ENCODE measurements around the gene NT5DC3. TPM values are rescaled to one million over a fixed set of nuclear protein-coding genes. Genes with fewer than 3 reads are reported as not detected.
A peak's percentile ranks its signal among the peaks of the same experiment; 100 is the strongest.

NT5DC3 gene
- polyA plus RNA-seq, 2 of the 4 experiments (the other 2 are of a cell fraction): 5.2 to 5.6 TPM

DNA sequence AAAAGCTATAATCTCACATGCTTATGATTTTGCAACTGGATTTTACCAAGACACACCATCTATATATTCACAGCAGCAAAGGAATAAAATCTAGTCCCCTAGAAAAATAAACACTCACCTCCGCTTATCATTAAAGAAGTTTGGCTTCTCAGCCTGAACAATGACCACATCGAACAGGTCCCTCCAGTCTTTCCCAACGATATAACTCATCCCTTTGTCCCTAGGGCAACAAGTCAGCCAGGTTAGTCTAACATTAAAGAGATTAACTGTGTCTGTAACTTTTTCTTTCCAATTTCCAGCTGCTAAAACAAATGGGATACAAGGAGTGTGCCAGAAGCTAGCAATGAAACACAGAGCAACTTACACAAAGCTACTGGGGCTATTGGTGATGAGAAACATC, 48.0 kb downstream of the NT5DC3 start:
- TF ChIP-seq KDM1A (IDR thresholded peaks at IDR 0.05; ENCODE audit: low read depth): no peak
- TF ChIP-seq CBX2 (IDR thresholded peaks at IDR 0.05; ENCODE audit: borderline replicate concordance, low read depth): no peak
- TF ChIP-seq SREBF2 (IDR thresholded peaks at IDR 0.05): no peak
- no peak for TF ChIP-seq BHLHE40 (IDR thresholded peaks at IDR 0.05; ENCODE audit: low read depth, low read length)
- TF ChIP-seq, protein P1, sequence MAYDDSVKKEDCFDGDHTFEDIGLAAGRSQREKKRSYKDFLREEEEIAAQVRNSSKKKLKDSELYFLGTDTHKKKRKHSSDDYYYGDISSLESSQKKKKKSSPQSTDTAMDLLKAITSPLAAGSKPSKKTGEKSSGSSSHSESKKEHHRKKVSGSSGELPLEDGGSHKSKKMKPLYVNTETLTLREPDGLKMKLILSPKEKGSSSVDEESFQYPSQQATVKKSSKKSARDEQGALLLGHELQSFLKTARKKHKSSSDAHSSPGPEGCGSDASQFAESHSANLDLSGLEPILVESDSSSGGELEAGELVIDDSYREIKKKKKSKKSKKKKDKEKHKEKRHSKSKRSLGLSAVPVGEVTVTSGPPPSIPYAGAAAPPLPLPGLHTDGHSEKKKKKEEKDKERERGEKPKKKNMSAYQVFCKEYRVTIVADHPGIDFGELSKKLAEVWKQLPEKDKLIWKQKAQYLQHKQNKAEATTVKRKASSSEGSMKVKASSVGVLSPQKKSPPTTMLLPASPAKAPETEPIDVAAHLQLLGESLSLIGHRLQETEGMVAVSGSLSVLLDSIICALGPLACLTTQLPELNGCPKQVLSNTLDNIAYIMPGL (CRISPR knock-in tag; IDR thresholded peaks at IDR 0.05; ENCODE audit: borderline replicate concordance): no peak
- TF ChIP-seq SMC3 (IDR thresholded peaks at IDR 0.05): no peak
- H3K9me3 ChIP-seq: no peaks in the 10 kb centered on the region
- FAIRE-seq (no peak), ATAC-seq (no peak), DNase-seq (ENCODE audit: low read depth in 1 of 2, low spot score in 1 of 2) (no peak)
- H3K27ac ChIP-seq: no peak overlapping the region
- no peak overlapping the region for H3K4me2 ChIP-seq
- ChIA-PET POLR2A (no interaction called here), CTCF (interaction anchor here (1.4 kb wide), 1 partner anchor 23 kb away, joined by 3 read pairs; no protein-coding TSS in a partner anchor)
- WGBS (ENCODE audit: missing lambda C conversion rate): 55% methylated on average over 3 of the region's 3 CpGs
- peaks cover under 1% of the 10 kb centered on the region; the same call in 1 of the 3 replicates for H3K4me1 ChIP-seq
- no peak overlapping the region for H3K4me3 ChIP-seq

DNA sequence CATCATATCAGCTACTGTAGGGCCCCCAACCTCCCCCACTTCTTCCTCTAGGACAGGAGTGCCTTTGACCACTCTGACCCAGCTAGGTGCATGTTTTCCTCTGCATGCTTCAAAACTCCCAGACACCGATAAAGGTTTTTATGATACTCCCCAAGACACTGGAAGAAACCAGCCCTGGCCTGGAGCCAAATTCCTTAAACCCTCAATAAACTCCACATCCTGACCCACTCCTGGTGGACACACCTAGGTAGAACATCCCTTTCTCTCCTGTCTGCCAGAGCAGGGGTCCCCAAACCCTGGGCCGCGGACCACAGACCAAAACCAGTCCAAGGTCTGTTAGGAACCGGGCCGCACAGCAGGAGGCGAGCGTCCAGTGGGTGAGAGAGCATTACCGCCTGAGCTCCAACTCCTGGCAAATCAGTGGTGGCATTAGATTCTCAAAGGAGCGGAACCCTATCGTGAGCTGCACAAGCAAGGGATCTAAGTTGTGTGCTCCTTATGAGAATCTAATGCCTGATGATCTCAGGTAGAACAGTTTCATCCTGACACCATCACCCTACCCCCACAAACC, 49.6 kb downstream of the NT5DC3 start:
- CTCF ChIA-PET: interaction anchor here (1.1 to 1.4 kb wide), 4 partner anchors 21 to 52 kb away, joined by 3 to 4 read pairs (median 3); no protein-coding TSS in a partner anchor
- no peaks in the 10 kb centered on the region for H3K4me1 ChIP-seq
- POLR2A ChIA-PET: no interaction called here
- no peak overlapping the region for H3K27ac ChIP-seq
- WGBS (ENCODE audit: missing lambda C conversion rate): 75% methylated on average over 10 of the region's 10 CpGs
- no peak overlapping the region for H3K4me2 ChIP-seq
- H3K4me3 ChIP-seq: no peak overlapping the region
- no peaks in the 10 kb centered on the region for H3K9me3 ChIP-seq
- no peak for DNase-seq (ENCODE audit: low read depth in 1 of 2, low spot score in 1 of 2)
- ATAC-seq: peak in 1 of 2 experiments; percentile 32; a peak in 2 of 6 replicates
- no peak for FAIRE-seq
- no peak for TF ChIP-seq MAFK (IDR thresholded peaks at IDR 0.05; ENCODE audit: partially characterized antibody)
- TF ChIP-seq, protein P2, sequence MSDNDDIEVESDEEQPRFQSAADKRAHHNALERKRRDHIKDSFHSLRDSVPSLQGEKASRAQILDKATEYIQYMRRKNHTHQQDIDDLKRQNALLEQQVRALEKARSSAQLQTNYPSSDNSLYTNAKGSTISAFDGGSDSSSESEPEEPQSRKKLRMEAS (IDR thresholded peaks at IDR 0.05): no peak
- no peak for TF ChIP-seq TFCP2L1 (CRISPR knock-in tag; IDR thresholded peaks at IDR 0.05)
- TF ChIP-seq NR3C1 (IDR thresholded peaks at IDR 0.05): no peak

DNA sequence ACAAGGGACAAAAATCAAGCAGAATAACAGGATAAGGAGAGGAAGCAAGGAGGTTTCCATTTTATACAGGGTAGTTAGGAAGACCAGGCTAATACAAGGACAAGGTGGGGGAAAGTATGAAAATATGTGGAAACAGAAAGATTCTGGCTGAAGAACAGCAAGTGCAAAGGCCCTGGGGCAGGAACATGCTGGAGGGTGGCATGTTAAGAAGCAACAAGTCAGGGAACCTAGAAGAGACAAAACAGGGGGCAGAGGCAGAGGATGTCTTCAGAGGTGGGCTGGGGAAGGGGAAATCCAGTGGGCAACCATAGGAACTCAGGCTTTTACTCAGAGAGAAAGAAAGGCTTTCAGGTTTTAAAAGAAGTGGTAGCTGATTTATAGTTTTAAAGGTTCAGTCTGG, 54.8 kb downstream of the NT5DC3 start:
- no peak for DNase-seq (ENCODE audit: low read depth in 1 of 2, low spot score in 1 of 2)
- H3K4me3 ChIP-seq: no peak overlapping the region
- peaks cover 12% of the 10 kb centered on the region for H3K4me1 ChIP-seq
- no peak for FAIRE-seq
- H3K27ac ChIP-seq: no peak overlapping the region
- no peaks in the 10 kb centered on the region for H3K9me3 ChIP-seq
- ChIA-PET POLR2A (no interaction called here), CTCF (interaction anchor here (1.3 kb wide), 1 partner anchor 15 kb away, joined by 3 read pairs; no protein-coding TSS in a partner anchor)
- H3K4me2 ChIP-seq: 0 out of 3 replicates have a peak overlapping the region, but pooled peaks have one; percentile 24
- TF ChIP-seq EHF (CRISPR knock-in tag; IDR thresholded peaks at IDR 0.05) (no peak), KDM1A (IDR thresholded peaks at IDR 0.05; ENCODE audit: low read depth) (peak; percentile 79; the same call in 1 of the 2 replicates)
- no peak for ATAC-seq

DNA sequence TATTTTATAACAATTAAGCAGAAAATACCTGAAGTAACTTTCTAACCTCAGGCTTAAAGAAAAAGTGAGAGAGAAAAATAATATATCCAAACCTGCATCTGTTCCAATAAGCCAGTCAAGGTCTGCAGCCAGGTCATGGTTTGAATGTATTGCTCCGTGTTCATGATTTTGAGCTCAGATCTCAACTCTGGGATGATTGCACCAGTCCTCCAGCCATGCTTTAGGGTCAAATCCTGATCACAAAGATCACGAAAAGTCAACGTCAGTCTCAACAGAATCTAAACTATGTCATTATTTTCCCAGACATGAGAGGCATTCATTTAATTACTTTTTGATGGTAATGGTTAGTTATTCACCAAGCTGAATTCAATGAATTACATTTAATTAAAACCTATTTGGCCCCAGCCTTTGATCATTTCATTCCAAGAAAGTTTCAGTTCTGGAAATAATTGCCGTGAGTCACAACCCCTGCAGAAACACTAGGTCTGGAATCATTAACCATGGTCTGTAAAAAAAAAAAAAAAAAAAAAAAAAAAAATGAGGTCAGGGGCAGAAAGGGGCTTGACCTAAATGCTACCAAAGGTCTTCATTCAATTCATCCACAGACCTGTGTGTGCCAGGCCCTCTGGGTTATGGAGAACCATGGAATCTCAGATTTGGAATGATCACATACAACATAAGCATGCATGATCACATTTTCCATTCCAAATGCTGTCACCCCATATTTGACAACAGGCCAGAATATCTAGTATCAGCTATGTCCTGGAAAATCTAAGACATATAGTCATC, 55.6 kb downstream of the NT5DC3 start:
- ChIA-PET POLR2A (no interaction called here), CTCF (interaction anchor here (1.2 to 2.3 kb wide), 2 partner anchors 12 to 14 kb away, joined by 3 to 12 read pairs; no protein-coding TSS in a partner anchor)
- no peak for TF ChIP-seq POLR2A (IDR thresholded peaks at IDR 0.05; ENCODE audit: low read length)
- TF ChIP-seq, protein P2 (IDR thresholded peaks at IDR 0.05): 0 out of 2 replicates have a peak, but pooled peaks have one; percentile 18
- WGBS (ENCODE audit: missing lambda C conversion rate): 41% methylated on average over 4 of the region's 4 CpGs
- H3K4me2 ChIP-seq: peak overlapping the region; percentile 24
- ATAC-seq (no peak), FAIRE-seq (no peak), DNase-seq (ENCODE audit: low read depth in 1 of 2, low spot score in 1 of 2) (no peak)
- H3K27ac ChIP-seq: peak overlapping the region in 1 of 2 experiments; percentile 48; a peak in 1 of 6 replicates
- no peak overlapping the region for H3K4me3 ChIP-seq
- H3K4me1 ChIP-seq: peaks cover 13% of the 10 kb centered on the region
- H3K9me3 ChIP-seq: no peaks in the 10 kb centered on the region
